ENCODE results near the gene MCHR1. TPM values are rescaled to one million over a fixed set of nuclear protein-coding genes. Genes with fewer than 3 reads are reported as not detected.
A peak's percentile ranks its signal among the peaks of the same experiment; 100 is the strongest.

MCHR1 gene
- total and polyA plus RNA-seq, 2 of the 13 experiments (the other 11 are each of a cell fraction or from before 2014, with no cell fraction given) = 0.40 to 0.83 TPM

DNA sequence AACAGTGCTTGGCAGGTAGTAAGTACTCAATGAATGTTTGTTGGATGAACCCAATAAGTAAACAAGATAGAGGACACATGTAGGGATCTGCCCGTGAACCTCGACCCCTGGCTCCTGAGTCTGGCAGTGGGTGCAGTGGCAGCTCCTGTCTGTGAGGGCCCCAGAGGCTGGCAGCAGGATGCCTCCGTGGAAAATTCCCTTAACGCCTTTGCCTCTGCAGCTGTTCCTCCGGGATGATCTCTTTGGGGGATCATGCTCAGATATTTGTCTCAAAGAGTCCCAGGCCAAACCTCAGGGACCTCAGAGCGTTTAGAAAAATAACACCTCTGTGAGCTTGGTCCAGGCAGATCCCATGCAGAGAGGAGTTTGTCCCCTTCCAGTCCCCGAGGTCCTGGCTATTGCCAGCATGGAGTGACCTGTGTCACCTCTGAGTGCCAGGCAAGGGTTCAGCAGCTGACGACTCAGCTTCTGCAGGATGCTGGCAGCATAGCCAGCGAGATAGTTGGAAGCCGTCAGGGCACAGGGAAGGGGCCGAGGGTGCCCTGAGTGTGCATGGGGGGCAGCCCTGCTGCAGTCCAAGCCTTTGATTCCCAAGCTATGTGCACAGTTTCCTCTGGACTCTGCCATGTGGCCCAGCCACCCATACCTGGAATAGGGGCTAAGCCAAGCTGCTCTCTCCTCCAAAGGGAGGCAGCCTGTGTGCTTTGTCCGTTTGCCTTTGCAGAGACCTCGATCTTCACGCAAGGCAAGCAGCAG is 613 bp upstream of the MCHR1 start (continued):
- TF ChIP-seq, protein P1, sequence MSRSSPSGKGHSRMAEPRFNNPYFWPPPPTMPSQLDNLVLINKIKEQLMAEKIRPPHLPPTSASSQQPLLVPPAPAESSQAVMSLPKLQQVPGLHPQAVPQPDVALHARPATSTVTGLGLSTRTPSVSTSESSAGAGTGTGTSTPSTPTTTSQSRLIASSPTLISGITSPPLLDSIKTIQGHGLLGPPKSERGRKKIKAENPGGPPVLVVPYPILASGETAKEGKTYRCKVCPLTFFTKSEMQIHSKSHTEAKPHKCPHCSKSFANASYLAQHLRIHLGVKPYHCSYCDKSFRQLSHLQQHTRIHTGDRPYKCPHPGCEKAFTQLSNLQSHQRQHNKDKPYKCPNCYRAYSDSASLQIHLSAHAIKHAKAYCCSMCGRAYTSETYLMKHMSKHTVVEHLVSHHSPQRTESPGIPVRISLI (CRISPR knock-in tag; IDR thresholded peaks at IDR 0.05; ENCODE audit: borderline replicate concordance) = no peak
- TF ChIP-seq, protein P2, sequence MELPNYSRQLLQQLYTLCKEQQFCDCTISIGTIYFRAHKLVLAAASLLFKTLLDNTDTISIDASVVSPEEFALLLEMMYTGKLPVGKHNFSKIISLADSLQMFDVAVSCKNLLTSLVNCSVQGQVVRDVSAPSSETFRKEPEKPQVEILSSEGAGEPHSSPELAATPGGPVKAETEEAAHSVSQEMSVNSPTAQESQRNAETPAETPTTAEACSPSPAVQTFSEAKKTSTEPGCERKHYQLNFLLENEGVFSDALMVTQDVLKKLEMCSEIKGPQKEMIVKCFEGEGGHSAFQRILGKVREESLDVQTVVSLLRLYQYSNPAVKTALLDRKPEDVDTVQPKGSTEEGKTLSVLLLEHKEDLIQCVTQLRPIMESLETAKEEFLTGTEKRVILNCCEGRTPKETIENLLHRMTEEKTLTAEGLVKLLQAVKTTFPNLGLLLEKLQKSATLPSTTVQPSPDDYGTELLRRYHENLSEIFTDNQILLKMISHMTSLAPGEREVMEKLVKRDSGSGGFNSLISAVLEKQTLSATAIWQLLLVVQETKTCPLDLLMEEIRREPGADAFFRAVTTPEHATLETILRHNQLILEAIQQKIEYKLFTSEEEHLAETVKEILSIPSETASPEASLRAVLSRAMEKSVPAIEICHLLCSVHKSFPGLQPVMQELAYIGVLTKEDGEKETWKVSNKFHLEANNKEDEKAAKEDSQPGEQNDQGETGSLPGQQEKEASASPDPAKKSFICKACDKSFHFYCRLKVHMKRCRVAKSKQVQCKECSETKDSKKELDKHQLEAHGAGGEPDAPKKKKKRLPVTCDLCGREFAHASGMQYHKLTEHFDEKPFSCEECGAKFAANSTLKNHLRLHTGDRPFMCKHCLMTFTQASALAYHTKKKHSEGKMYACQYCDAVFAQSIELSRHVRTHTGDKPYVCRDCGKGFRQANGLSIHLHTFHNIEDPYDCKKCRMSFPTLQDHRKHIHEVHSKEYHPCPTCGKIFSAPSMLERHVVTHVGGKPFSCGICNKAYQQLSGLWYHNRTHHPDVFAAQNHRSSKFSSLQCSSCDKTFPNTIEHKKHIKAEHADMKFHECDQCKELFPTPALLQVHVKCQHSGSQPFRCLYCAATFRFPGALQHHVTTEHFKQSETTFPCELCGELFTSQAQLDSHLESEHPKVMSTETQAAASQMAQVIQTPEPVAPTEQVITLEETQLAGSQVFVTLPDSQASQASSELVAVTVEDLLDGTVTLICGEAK (IDR thresholded peaks at IDR 0.05) = no peak
- TF ChIP-seq, protein P2 (CRISPR knock-in tag; IDR thresholded peaks at IDR 0.05) = no peak
- TF ChIP-seq SMARCE1 (IDR thresholded peaks at IDR 0.05; ENCODE audit: borderline replicate concordance) (no peak), ZNF333 (CRISPR knock-in tag; IDR thresholded peaks at IDR 0.05; ENCODE audit: borderline replicate concordance) (no peak), SMAD1 (CRISPR knock-in tag; IDR thresholded peaks at IDR 0.05; ENCODE audit: borderline replicate concordance, low read depth) (no peak), ZNF792 (CRISPR knock-in tag; IDR thresholded peaks at IDR 0.05) (no peak), ZNF451 (CRISPR knock-in tag; IDR thresholded peaks at IDR 0.05) (no peak), ZNF629 (CRISPR knock-in tag; conservative IDR thresholded peaks at IDR 0.05) (0 out of 2 replicates have a peak, but pooled peaks have one; percentile 37), POLR2G (IDR thresholded peaks at IDR 0.05; ENCODE audit: low read depth, low read length) (0 out of 2 replicates have a peak, but pooled peaks have one; percentile 35), TARDBP (CRISPR knock-in tag; IDR thresholded peaks at IDR 0.05) (no peak), CREM (IDR thresholded peaks at IDR 0.05) (no peak), CREM (CRISPR knock-in tag; IDR thresholded peaks at IDR 0.05) (no peak), TGIF2 (CRISPR knock-in tag; IDR thresholded peaks at IDR 0.05) (no peak), FOXC1 (CRISPR knock-in tag; IDR thresholded peaks at IDR 0.05; ENCODE audit: borderline replicate concordance) (0 out of 2 replicates have a peak, but pooled peaks have one; percentile 14), ADNP (CRISPR knock-in tag; IDR thresholded peaks at IDR 0.05) (no peak)
- TF ChIP-seq, protein P3, sequence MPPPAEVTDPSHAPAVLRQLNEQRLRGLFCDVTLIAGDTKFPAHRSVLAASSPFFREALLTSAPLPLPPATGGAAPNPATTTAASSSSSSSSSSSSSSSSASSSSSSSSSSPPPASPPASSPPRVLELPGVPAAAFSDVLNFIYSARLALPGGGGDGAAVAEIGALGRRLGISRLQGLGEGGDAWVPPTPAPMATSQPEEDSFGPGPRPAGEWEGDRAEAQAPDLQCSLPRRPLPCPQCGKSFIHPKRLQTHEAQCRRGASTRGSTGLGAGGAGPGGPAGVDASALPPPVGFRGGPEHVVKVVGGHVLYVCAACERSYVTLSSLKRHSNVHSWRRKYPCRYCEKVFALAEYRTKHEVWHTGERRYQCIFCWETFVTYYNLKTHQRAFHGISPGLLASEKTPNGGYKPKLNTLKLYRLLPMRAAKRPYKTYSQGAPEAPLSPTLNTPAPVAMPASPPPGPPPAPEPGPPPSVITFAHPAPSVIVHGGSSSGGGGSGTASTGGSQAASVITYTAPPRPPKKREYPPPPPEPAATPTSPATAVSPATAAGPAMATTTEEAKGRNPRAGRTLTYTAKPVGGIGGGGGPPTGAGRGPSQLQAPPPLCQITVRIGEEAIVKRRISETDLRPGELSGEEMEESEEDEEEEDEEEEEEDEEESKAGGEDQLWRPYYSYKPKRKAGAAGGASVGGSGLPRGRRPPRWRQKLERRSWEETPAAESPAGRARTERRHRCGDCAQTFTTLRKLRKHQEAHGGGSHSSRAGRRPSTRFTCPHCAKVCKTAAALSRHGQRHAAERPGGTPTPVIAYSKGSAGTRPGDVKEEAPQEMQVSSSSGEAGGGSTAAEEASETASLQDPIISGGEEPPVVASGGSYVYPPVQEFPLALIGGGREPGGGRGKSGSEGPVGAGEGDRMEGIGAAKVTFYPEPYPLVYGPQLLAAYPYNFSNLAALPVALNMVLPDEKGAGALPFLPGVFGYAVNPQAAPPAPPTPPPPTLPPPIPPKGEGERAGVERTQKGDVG (CRISPR knock-in tag; IDR thresholded peaks at IDR 0.05; ENCODE audit: borderline replicate concordance) = no peak

Measured in HepG2 (cell line).